ENCODE measurements around the gene MRPL36.
"Not testable (repeated sequence)": the region's sequence is repeated elsewhere in the genome, so short reads cannot be mapped to it uniquely, and the experiment has no call there.

MRPL36 gene

DNA sequence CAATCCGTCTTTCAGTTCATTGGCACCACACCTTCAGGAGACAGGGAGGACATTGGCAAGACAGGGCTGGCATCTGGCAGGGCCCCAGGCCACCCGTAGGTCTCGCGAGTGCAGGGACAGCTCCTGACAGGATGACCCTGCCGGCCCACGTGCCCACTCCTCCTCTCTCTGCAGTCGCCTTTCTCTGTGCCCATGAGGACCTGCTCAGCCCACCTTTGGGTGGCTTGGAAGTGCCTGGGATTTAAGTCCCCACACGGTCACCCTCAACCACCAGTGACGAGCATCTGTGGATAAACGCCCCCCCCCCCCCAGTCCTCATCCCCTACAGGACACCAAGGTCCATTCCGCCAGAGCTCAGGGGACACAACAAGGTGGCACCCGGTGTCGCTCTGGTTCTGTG, 4.1 kb downstream of the MRPL36 start:
- no peak for DNase-seq

DNA sequence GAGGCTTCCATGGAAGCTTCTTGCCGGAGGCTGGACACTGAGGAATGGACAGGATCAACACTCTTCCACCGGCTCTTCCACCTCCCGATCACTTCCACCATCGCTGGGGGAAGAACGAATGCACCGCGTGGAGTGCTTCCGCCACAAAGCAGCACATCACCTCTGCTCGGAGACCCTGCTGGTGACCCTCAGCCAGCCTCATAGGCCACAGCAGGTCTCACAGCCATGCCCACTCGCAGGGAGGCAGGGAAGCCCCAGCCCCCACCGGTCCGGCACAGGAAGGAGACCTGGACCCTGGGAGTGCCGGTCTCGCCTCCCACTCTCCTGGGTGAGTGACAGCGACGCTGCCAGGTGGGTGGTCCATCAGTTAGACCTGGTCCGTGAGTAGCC, 4.7 kb downstream of the MRPL36 start:
- DNase-seq = no peak

DNA sequence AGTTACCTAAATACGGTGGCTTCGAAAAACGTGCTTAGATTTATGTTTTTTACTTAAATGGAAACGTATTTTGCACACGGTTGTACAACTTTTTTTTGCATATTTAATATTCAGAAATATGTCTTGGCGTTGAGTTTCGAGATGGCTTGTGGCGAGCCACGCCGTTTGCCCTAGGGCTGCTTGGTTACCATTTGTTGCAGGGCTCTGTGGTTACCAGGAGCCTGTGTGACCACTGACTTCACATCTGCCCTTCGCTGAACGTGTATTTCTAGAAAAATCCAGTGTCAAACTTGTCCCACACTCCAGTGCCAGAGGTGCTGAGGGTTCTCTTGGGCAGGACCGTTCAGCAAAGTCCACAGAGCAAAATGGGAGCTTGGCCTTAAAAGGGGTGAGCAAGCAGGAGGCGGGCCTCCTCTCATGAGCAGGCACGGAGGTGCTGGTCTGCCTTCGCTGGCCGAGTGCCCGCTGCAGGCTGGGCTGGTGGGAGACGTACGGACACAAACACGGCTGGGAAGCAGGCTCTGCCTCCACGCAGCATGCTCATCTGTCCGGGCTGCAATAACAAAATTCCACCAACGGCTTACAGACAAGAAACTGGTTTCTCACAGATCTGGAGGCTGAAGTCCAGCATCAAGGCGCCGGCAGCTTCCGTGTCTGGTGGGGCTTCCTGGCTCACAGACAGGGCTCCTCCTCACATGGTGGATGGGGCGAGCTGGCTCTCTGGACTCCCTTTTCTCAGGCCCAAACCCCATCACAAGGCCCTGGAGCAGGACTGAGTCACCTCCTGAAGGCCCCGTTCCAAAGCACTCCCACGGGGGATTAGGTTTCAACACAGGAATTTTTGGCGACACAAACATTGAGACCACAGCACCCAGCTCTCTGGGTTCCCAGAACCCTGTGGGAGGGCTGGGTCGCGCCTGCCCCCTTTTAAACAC, 5.4 kb downstream of the MRPL36 start:
- no peak for DNase-seq

DNA sequence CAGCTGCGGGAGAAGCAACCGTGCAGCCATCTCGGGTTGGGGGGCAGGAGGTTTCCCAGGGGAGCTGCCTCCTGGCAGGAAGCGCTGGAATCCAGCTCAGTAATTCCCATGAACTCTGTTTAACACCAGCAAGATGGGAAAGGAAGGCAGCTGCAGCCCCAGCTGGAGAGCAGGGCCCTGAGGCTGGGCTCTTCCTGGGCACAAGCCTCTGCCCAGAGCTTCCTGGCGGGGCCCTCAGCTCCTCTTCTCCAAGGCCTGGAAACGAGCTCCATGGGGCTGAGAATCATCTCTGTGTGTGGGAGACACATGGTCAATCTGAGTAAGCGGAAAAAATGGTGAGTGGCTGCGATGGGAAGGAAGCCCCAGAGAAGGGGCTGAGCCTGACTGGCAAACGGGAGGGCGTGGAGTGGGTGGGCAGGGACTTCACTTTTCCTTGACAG, 6.3 kb downstream of the MRPL36 start:
- peak; percentile 19 for DNase-seq

DNA sequence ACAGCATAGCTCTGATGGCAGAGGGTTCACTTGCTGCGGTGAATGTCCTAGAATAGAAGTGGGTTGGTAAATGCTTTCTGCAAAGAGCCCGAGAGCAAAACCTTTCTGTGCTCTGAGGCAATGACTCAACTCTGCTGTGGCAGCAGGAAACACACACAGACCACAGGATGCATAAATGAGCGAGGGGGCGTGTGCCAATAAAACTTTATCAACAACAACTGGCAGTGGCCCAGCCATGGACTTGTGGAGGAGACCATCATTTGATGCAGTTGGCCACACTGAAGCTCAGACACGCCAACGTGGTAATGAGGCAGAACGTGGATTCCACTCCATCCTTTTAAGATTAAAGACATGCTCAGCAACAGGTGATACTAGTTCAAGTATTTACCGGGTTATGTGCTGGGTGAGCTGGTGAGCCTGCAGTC, 6.8 kb downstream of the MRPL36 start:
- peak; percentile 91 for DNase-seq

DNA sequence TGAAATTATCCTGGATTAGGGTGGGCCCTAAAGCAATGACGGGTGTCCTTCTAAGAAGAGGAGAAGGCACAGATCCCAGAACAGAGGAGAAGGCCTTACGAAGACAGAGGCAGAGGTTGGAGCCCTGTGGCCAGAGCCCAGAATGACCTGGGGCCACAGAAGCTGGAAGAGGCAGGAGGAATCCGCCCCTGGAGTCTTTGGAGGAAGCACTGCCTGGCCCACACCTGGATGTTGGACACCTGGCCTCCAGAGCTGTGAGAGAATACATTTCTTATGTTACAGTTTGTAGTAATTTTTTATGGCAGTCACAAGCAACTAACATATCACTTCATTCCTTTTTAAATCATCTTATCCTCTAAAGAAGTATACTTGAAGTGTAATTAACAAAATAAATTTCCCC, 8.5 kb downstream of the MRPL36 start:
- DNase-seq = no peak

DNA sequence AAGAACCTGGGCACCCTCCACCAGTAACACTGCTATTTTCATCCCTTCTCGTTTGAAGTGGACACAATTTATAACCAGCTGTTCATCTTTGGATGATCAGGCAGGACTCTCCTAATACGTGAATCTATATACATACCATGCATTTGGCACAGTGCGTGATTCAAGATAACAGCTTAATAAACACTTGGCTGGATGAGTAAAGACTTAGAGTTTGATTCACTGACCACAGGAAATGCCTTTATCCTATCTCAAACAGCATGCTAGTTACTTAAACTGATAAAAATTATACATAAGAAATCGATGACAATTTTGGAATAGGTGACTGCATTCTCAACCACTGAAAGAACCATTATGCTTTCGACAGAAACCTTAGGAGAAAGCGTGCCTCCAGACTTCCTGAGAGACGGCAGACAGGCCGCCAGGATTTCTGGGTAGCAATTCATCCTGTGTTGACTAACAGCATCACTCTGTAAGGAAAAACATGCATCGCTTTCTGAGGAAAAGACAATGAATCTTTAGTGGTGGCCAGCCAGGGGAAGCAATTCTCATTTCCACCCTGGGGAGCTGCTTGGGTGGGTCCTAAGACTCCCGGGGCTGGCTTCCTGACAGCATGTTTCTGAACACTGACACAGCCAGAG, 9.7 kb downstream of the MRPL36 start:
- no peak for DNase-seq

DNA sequence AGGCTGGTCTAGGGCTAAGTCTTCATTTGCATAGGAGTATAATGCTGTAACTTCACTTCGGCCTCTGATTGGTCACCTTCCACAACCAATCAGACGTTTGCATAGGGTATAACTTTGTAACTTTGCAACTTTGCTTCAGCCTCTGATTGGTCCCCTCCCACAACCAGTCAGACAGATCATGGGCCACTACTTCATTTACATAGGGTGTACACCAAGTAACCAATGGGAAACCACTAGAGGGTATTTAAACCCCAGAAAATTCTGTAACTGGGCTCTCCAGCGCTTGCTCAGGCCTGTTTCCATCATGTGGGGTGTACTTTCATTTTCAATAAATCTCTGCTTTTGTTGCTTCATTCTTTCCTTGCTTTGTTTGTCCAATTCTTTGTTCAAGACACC, 10.2 kb downstream of the MRPL36 start:
- DNase-seq = not testable (repeated sequence)

DNA sequence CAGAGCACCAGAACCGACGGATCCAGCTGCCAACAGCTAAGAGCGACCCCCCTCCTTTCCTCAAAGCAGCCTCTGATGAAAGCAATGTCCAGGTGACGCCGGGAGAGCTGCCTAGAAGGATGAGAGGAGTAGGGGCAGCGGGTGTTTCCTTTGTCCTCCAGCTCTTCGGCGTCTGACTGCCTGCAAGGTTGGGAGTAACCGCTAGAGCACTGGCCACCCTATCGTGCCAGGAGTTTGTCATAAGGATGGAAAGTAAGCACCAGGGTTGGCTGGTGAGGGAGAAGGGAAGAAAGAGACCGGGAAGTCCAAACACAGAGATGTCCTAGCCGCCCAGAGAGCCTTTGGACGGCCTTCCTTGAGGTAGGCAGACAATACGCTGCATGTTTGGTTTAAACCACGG, 10.8 kb downstream of the MRPL36 start:
- no peak for DNase-seq

DNA sequence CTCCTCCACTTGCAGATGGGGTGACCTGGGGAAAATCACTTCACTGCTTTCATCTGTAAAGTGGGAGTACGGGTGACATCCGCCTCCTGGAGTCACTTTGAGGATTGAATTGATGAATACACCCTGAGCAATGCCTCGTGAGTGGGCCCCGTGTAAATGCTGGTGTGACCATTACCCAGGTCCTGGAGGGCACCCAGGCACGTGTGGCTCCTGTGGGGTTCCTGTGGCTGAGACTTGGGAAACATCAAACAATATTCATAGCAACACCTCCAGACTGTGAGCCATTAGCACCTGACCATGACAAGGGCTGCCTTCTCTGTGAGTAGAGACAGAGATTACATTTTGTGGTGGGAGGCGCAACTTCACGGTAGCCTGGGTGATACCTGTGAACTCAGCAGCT, 11.4 kb downstream of the MRPL36 start:
- DNase-seq = no peak

DNA sequence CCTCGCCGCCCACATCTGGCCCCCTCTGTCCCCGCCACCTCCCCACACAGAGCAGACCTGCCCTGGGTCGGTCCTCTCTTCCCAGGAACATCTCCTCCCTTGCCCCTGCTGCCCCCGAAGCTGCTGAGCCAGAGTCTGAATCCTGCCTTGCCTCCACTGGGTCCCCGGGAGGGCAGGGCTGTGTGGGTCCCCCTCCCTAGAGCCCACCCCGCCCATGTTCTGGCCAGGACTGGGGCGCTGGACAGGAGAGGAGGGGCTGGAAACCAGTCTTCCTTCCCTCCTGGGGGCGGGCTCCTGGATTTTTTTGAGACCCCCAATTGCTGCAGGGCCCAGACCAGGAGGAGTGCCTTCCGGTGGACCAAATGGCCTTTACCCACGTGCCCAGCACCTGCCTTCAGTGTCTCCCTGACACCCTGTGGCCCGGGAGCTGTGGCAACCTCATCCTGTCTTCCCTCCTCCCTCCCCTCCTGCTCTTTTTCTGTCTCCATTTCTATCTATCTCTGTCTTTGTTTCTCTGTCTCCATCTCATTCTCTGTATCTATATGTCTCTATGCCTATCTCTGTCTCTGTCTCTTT, 12.1 kb downstream of the MRPL36 start:
- DNase-seq = no peak

DNA sequence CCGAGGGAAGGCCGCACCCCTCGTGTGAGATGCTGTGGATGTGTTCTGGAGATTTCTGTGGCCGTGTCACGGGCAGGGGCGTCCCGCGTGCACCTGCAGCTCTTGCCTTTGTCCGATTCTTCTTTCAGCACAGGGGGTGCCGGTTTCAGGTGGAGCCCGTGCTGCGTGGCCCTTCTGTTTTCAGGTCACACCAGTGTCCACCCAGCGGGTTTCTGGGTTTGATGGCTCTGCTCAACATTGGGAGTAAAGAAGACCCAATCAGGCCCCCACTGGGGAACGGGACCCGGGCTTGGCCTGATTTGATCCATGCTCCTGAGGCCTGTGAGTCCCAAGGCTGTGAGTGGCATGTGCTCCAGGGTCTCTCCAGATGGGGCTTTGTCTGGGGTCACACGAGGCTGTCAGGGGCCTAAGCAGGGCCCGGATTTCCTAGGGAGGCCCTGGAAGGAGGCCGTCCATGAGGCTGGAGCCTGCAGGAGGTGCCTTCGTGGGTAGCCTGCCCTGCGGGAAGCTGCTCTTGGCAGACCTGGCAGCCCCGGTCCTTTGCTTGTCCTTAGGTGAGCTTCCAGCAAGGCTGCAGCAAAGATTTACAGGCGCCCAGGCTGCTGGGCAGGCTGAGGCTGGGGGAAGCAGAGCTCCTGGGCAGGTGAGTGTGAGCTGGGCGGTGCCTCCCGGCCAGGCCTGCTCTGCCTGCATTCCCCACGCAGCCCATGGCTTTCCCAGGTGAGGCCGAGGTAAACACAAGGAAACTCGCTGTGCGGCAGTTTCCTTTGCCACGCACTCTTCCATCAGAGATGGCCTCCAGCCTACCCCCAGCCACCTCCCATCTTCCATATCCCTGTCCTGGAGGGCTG, 12.8 kb downstream of the MRPL36 start:
- no peak for DNase-seq

DNA sequence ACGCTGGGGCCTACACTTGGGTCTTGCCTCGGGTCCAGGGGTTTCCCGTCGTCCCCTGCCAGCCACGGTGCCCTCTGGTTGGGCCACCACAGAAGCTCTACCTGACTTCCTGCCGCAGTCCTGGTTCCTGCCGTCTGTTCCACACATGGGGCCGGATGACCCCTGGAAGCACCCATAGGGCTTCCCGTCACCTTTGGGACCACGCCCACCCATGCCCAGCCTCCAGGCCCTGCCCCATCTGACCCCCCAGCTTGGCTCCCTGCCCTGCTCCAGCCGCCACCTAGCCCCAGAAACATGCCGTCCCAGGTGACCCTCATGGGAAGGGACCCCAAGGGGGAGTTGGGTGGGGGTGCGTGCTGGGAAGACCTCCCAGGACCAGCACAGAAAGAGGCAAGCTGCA, 13.7 kb downstream of the MRPL36 start:
- no peak for DNase-seq

DNA sequence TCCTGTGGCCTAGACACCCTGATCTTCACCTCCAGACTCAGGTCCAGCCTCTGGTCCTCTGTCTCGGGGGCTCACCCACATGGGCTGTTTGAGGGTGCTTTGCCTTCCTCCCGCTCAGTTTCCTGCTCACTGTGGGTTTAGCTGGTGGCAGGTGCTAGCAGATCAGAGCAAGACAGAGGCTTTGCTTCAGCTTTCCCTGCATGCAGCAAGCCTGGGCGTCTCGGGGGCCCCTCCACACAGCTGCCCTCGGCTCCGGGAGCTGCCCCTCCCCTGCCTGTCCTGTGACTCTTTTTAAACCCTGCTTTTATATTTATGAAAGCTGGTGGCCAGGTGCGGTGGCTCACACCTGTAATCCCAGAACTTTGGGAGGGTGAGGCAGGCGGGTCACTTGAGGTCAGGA, 14.6 kb downstream of the MRPL36 start:
- DNase-seq = no peak

DNA sequence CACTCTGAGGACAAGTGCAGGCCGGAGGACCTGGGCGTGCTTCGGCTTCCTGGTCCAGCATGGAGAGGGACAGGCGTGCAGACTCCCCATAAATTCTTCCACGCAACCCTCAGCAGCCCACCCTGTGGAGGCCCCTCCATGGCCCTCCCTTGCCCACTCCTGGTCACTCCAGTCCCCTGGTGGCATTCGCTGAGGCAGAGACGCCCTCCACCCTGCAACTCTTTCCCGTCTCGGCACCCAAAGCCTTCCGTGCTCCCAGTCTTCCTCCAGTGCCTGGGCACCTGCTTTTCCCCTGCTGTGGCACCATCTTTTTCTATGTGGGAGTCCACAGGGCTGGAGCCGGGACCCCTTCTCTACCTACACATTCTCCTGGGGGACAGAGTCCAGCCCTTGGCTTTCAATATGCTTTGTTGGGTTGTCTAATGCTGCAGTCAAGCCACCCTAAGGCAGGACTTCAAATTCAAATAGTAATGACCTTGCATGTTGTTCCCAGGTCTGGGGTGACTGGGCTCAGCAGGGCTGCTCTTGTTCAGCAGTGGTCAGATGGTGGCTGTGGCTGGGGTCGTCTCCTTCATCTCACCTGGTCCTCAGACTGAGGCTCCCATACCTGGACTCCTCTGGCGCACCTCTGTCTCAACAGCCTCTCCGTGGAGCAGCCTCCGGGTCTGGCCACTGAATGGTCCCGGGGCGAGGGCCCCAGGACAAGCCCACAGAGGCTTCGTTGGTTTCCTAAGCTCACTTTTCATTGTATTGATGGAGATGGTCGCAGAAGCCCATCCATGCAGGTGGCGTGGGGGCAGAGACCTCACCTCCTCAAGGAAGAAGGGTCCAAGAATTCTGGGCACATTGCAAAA, 15.2 kb downstream of the MRPL36 start:
- DNase-seq = no peak

DNA sequence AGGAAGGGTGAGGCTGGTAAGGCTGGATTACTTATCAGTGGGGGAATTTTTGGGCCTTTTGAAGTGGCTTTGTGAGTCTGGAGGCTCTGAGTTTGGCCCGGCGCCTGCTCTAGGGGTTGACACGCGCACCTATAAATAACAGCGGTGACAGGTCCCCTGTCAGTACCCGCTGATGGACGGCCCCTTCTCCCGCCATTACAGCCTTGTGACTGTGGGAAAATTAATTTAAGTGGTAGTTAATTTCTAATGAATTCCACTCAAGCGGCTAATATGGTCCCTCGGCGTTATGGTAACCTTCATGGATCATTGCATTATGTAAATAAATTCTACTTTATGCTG, 16.5 kb downstream of the MRPL36 start:
- no peak for DNase-seq

DNA sequence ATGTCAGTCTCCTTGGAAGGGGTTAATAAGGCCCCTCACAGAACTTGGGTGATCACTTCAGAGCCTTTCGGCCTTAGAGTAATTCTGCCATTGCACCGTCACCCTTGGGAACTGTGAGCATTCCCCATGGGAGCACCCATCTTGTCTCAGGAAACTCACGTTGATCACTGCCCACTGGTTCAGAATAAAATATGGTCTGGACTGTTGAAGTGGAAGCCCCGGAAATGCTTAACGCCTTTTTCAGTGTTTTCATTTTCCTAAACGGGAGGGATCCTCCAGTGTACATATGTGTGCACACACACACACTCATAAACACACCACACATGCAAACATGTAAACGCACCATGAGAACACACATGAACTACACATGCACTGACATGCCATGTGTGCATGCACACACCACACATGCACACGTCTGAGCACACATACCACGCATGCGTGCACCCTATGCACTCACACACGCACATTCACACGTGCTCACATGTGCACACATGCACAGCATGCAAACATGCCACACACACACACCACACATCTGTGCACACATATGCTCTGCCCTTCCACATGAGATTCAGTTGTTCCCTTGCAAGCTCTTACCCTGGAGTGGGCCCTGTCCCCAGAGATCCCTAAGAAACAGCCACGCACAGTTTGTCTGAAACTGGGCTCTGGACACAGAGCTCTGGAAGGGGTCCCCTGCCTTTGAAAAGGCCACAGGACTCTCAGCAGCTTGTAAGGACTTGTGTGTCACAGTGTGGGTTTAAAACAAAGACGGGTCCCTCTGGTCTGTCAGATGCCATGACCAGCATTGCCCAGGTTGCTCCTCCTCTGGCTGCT, 17.0 kb downstream of the MRPL36 start:
- no peak for DNase-seq

DNA sequence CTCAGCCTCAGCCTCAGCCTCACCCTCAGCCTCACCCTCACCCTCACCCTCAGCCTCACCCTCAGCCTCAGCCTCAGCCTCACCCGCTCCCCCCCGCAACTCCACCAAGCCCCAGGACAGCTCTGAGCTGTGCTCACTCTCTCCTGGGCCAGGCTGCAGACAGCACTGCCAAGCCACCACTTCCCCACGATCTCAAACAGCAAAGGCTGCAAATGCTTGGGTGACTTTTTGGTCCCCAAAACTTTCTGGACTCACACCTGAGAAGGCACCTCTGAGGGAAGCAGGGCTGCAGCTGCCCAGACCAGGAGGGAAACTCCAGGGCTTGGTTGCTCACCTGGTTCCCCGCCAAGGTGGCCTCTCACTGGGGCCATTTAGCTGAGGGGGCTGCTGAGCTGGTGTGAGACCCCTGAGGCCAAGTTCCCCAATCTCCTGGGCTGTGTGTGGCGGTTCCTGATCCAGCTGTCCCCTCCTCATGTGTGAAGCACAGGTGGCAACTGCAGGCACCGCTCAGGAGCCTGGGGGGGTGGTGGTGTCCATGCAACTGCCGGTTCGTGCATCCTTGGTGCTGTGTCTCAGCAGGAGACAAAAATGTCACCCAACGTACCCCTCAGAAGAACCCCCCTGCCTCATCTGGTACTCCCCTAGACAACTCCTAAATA, 17.8 kb downstream of the MRPL36 start:
- no peak for DNase-seq

DNA sequence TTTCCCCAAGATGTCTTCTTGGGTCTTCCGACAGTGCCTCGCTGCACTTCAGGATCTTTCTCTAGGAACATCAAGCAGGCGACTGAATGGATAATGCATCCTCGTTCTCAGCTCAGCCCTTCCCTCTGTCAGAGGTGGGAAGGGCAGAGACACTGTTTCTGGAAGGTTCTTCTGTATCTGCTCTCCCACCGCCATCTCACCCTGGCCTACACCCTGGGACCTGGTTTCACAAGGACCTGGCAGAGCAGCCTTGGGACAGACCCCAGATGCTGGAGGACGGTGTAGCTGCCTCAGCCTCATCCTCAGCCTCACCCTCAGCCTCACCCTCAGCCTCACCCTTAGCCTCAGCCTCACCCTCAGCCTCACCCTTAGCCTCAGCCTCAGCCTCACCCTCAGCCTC, 18.5 kb downstream of the MRPL36 start:
- DNase-seq = no peak

DNA sequence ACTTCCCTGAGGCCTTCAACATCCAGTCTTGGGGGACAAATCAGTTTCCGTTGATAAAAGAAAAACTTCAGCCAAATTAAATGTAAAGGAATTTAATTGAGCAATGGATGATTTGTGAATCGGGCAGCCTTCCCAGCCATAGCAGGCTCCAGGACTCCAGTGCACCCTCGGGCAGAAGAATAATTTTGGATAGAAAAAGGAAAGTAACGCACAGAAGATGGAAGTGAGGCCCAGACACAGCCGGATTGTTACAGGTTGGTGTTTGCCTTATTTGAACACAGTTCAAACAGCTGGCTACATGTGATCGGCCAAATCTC, 19.1 kb downstream of the MRPL36 start:
- no peak for DNase-seq

Data from GF-D8 (cell line).